Ramos (cell line): ENCODE results near the gene PLEKHG4B.
"Not testable (repeated sequence)": the region's sequence is repeated elsewhere in the genome, so short reads cannot be mapped to it uniquely, and the experiment has no call there.

Experiments used
- in situ Hi-C: fragments of 300-500 bp; cut with MboI; formaldehyde crosslinking; loops from one replicate; pipeline ENCODE4 v1.14.3; 2022; ENCODE audit warnings: low sequenced_read_pairs; ENCODE audit not compliant: unreplicated experiment

The PLEKHG4B gene

DNA sequence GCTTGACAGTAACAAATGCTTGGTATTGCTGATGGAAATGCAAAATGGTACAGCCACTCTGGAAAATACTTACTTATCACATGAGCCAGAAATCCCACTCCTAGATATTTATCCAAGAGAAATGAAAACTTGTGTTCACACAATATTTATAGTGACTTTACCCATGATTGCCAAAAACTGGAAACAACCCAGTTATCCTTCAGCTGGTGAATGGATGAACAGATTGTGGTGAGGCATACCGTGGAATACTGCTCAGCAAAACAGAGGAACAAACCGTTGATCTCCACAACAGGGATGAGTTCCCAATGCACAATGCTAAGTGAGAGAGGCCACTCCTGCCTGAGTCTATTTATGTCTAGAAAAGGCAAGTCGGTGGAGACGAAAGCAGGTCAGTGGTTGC is 58.8 kb downstream of the PLEKHG4B start:
- in situ Hi-C loops = no loop called here

DNA sequence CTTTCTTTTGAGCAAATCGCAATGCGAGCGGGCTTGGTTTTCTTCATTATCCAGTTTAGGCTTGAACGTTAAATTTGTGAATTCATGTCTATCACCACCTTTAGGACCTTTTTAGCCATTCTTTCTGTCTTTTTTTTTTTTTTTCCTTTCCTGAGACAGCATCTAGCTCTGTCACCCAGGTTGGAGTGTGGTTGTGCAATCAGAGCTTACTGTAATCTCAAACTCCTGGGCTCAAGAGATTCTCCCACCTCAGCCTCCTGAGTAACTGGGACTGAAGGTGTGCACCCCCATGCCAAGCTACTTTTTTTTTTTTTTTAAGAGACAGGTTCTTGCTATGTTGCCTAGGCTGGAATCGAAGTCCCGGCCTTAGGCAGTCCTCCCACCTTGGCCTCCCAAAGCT is 60.1 kb downstream of the PLEKHG4B start:
- in situ Hi-C loops = no loop called here

DNA sequence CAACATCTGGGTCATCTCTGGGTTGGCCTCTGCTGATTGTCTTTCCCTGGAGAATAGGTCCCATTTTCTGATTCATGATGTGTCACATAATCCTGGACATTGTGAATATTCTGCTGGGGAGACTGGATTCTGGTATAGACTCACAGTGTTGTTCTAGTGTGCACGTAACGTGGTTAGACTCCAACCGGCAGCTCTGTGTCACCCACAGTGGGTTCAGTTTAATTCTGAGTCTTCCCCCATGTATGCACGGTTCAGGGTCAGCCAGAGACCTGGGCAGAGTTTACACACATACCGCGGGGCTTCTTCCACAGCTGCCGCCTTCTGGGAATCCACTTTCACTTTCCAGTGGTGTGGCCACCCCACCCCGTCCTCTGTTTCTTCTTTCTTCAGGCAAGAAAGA is 61.3 kb downstream of the PLEKHG4B start:
- in situ Hi-C loops = no loop called here

DNA sequence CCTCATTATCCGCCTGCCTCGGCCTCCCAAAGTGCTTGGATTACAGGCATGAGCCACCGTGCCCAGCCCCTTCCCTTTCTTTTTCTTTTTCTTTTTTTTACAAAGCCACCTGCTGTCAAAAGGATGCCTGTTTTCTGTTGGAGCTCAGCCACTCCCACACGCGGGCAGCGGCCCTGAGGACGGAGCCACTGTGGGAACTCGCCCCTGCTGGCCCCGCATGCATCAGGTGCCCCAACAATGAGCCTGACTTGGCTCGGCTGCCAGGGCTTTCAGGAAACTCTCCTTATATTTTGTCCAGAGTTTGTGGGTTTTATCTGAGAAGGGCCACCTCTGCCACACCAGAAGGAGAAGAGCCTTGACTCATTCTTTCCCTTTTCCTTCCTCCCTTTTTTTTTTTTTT is 62.3 kb downstream of the PLEKHG4B start:
- in situ Hi-C loops = no loop called here

DNA sequence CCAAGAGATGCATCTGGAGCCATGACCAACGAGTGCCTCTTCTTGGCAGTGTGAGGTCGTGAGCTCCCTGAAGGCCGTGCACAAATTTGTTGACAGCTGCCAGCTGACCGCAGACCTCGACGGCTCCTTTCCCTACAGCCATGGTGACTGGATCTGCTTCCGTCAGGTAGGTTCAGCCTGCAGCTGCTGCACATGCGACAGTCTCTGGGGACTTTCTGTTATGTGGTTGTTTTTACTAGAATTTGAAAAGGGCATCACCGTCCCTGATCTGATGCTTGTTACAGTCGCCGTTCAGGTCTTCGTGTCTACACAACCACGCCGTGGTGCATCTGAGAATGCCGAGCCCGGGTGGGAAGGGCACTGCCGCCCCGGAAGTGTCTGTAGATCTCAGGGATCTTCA is 62.9 kb downstream of the PLEKHG4B start:
- in situ Hi-C loops = no loop called here

DNA sequence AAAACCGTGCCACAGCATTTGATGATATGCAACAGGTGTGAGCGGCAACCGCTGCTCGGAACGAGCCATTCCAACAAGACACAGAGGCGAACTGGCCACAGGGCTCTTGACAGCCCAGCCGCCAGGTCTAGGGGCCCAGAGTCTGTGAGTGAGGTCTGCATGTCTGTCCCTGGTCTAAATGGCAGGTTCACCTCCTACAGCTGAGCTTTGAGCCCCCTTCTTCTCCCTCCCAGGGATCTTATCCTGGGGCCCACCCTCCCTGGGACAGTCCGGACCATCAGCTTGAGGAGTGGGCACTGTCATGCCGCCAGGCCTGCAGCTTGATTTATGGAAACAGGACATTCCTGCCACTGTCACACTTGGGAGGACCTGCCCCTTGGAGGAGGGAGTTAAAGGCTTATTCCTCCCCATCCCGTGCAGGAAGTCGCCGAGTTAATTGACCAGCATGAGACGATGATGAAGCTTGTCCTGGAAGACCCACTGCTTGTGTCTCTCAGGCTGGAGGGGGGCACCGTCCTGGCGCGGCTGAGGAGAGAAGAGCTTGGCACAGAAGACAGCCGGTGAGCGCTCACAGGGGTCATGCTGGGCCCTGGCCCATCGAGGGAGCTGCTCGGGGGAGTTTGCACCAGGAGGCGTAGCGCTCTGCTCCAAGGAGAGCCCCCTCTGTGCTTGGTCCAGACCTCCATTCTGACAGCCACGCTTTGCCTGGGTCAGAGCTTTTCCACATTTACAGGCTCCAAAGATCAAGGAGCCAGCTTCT is 63.9 kb downstream of the PLEKHG4B start:
- in situ Hi-C loops = no loop called here

DNA sequence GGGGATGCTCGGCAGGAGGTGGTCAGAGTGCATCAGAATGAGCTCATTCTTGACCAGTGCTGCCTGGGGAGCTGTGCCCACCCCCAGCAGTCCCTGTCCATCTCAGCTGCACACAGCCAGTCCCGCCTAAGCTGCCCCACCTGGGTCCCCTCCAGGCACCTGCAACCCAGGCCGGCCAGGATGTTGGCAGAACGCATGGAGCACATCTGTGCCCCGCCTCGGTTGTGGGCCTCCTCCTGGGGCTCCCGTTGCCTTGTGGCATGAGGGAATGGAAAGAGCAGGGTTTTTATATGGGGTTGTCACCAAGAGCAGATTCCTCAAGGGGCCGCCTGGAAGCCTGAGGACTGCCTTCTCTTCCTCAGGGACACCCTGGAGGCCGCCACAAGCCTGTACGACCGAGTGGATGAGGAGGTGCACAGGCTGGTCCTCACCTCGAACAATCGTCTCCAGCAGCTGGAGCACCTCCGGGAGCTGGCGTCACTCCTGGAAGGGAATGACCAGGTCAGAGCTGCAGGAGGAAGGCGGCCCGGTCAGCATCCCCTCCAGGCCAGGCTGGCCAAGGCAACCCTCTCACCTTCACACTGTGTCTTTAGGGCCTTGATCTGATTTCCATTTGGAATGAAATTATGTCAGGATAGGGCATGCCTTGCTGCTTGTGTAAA is 64.6 kb downstream of the PLEKHG4B start:
- in situ Hi-C loops = no loop called here

DNA sequence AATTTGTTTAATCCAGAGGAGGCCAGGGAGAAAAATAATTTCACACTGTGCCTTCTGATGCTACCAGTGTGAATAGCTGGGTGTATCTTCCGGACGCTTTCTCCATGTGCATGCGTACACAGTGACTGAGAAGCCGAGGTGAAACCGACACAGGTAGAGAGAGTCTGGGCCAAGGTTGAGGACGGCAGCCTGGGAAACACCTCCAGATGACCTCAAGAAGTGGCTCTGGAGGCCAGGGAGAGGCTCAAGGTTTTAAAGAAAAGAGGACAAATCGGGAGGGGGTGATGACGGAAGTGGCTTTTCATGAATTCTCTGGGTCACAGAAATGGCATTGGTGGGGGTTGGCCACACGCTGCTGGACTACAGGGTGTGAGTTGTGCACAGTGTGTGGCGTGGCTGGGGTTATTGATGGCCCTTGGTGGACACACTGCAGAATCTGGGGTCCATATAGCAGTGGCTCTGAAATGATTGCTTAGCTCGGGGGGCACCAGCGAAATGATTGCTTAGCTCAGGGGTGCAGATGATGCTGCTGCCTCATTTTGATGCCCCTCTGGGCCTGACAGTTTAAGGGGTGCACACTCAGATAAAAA is 65.3 kb downstream of the PLEKHG4B start:
- in situ Hi-C loops = no loop called here

DNA sequence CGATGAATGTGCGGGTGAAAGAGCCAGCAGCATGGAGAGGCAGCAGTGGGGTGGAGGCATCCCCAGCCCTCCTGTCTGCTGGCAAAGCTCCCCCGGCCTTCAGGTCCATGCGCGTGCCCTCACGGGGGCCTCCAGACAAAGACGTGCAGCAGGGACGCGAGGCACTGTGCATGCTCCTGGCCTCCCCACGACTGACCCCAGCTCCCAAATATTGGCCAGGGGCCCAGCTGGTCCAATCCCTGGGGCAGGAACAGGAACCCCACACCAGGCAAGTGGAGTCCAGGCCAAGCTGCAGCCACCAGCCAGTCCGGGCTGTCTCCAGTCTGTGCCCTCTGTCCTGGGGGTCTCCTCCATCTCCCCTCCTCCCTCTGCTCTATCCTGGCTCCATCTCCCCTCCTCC is 65.8 kb downstream of the PLEKHG4B start:
- in situ Hi-C loops = no loop called here

DNA sequence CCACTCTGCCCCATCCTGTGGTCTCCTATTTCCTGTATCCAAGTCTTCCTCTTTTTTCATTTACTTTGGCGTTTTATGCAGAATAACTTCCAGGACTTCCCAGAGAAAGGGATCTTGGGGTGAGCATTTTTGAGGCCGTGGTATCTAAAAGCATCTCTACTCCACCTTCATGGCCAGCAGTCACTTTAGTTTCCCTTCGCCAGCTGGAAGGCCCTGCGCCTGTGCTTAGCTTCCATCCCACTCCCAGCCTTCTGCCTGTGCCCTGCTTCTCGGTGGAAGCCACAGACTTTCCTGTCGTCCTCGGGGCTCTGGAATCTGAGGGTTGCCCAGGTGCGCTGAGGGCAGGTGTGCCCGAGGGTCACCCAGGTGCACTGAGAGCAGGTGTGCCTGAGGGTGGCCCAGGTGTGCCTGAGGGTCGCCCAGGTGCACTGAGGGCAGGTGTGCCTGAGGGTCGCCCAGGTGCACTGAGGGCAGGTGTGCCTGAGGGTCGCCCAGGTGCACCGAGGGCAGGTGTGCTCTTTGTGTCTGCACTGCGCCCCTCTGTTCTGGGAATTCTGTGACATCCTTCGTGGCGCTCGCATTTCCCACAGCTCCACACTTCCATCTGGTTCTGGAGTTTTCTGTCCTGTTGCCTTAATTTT is 67.0 kb downstream of the PLEKHG4B start:
- in situ Hi-C loops = no loop called here

DNA sequence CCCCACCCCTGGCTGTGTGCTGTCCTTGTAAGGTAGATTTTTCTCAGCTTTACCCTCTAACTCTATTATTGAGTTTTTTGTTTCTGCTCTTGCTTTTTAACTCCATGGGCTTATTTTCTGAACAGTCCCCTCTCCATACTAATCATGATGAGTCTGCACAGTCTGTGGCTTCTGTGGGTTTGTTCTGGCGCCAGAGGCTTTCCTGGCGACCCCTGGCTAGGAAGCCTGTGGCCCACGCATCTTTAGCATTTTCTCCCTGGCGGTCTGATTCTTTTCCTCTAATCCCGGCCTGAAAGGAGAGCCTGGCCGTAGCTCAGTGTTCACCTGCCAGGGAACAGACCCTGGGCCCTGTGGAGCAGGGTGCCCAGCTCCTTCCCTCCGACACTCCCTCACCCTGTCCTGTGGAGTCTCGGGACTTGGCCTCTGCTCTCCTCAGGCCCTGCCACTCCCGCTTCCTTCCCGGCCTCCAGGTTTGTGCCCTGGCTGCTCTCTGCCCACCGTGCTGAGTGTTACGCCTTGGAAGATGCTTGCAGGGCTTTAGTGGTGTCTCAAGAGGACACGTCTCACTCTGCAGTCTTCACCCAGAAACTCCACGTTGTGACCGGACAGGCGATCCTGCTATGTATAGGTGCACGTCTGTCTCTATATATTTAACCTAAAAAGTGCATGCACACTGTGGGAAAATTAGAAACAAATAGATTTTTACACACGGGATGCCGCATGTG is 67.6 kb downstream of the PLEKHG4B start:
- in situ Hi-C loops = no loop called here

DNA sequence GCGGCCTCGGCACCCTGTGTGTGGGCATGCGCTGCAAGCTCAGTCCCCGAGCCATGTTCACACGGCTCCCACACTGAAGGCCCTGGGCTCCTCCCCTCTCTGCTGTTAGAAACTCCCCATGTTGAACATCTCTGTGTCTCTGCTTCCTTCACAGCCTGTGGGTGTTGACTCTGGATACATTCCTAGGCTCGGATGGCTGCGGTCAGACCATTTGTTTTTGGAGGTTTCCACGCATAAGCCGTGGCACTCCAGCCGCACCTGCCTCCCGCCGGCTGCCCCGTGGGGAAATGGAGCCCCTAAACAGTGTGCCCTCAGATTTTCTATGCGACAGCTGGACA is 68.2 kb downstream of the PLEKHG4B start:
- in situ Hi-C loops = no loop called here

DNA sequence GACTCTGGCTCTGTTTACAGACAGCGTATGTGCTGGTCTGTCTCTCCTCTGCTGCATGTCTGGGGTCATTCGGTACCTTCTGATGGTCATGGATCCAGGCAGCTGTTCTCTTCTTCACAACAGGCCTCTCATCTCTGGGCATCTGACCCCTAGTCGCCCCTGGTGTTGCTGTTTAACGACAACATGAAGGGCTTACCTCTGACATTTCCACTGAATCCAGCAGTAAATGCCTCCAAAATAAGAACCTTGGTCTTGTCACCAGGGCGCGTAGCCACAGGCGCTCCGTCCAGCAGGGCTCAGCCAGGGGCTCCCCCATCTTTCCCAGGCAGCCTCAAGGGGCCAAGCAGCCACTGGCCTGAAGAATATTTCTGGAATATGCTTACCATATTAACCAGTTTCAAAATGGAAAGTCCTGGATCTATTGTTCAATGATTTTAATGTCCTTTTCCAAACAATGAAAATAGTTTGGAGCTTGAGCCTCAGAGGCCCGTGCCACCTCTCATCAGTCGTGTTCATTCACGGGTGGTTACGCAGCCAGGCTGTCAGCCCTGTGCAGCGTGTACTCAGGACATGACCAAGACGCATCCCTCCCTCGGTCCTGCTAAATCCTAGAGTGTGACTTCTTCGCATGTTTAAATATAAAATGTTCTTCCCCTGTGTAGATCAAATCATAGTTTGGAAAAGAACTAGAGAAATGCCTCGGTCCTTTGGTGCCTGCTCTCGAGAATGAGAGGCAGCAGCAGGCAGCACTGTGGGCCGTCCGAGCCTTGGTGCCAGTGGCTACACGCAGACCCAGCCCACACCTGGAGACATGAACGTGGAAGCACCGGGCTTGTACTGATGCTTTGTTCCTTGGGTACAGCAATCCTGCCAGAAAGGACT is 69.2 kb downstream of the PLEKHG4B start:
- in situ Hi-C loops = no loop called here

DNA sequence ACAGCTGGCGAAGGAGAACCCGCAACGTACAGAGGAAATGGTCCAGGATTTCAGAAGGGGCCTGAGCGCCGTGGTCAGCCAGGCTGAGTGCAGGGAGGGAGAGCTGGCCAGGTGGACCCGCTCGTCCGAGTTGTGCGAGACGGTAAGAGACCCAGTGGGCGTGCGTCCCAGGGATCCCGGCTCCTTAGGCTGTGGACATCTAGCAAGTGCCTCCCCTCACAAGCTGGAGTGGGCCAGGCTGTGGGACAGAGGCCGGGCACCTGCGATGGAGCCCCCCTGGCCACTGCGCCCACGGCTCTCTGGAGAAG is 69.8 kb downstream of the PLEKHG4B start:
- in situ Hi-C loops = no loop called here

DNA sequence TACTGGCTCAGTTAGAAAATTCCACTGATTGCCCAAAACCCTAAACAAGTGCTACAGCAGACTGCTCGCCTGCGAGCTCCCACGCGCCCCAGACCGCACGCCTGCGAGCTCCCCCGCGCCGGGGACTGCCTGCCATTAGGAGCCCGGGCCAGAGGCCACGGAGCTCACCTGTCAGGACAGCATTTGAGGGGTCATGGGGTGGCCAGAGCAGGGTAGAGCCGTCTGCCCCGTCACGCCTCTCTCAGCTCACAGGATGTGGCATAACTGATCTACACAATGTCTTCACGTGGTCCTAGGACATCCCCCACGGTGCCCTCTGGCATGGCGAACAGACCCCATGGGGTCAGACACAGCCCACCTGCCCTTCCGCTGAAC is 70.2 kb downstream of the PLEKHG4B start:
- in situ Hi-C loops = no loop called here

DNA sequence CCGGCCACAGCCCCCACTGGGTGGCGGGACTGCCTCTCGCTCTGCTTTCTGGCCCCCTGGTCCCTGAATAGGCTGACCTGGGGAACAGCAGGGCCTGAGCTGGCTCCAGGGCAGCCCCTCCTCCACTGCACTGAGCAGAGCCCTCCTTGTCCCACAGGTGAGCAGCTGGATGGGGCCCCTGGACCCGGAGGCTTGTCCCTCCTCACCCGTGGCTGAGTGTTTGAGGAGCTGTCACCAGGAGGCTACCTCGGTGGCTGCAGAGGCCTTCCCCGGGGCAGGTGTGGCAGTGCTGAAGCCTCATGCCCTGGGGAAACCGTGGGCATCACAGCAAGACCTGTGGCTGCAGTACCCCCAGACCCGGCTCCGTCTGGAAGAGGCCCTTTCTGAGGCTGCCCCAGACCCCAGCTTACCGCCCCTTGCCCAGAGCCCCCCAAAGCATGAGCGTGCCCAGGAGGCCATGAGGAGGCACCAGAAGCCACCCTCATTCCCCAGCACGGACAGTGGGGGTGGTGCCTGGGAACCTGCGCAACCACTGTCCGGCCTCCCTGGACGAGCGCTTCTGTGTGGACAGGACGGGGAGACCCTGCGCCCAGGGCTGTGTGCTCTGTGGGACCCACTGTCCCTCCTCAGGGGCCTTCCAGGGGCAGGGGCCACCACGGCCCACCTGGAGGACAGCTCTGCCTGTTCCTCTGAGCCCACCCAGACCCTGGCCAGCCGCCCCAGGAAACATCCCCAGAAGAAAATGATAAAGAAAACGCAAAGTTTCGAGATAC is 70.8 kb downstream of the PLEKHG4B start:
- in situ Hi-C loops = no loop called here

DNA sequence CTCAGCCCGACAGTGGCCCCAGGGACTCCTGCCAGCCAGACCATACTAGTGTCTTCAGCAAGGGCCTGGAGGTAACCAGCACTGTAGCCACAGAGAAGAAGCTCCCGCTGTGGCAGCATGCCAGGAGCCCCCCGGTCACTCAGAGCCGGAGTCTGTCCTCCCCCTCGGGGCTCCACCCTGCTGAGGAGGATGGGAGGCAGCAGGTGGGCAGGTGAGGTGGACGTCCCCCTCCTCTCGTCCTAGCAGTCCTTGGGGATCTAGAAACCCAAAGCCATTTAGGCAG is 71.3 kb downstream of the PLEKHG4B start:
- in situ Hi-C loops = no loop called here

DNA sequence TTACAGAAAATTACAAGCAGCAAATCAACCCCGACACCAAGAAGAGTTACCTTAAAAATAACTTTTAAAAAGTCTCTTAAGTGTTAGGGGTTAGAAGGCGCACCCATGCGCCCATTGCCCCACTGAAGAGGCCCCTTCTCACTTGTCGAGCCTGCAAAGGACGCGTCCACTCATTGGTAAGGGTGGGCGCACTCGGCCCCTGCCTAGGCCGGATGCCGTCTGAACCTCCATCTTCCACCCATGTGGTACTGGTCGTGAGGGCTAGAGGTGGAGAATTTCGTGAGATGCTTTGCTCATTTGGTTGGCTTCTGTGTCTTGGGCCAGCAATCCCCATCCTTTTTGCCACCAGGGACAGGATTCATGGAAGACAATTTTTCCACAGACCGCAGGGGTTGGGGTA is 71.9 kb downstream of the PLEKHG4B start:
- in situ Hi-C loops = no loop called here

DNA sequence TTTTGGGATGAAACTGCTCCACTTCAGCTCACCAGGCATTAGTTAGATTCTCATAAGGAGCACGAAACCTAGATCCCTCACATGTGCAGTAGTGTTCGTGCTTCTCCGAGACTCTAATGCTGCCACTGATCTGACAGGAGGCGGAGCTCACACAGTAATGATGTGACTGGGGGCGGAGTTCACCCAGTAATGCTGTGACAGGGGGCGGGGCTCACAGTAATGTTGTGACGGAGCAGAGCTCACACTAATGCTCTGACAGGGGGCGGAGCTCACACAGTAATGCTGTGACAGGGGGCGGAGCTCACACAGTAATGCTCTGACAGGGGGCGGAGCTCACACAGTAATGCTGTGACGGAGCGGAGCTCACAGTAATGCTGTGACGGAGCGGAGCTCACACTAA is 72.3 kb downstream of the PLEKHG4B start:
- in situ Hi-C loops = no loop called here

DNA sequence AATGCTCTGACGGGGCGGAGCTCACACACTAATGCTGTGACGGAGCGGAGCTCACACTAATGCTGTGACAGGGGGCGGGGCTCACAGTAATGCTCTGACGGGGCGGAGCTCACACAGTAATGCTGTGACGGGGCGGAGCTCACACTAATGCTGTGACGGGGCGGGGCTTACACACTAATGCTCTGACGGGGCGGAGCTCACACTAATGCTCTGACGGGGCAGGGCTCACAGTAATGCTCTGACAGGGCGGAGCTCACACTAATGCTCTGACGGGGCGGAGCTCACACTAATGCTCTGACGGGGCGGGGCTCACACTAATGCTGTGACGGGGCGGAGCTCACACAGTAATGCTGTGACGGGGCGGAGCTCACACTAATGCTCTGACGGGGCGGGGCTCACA is 72.8 kb downstream of the PLEKHG4B start:
- in situ Hi-C loops = not testable (repeated sequence)
